Mammary epithelial cell (primary cell): ENCODE results near the gene TRIM42.

ENCODE experiments used
- EZH2 ChIP-seq: IDR thresholded peaks from 2 replicates; pipeline ENCODE4 v1.6.1; 2012; ENCODE audit warnings: low read length, inconsistent platforms, borderline replicate concordance
- TF ChIP-seq, protein P1 (sequence below), 2 donors: IDR thresholded peaks in 1 of 2; conservative IDR thresholded peaks in 1 of 2; 2 replicates each; pipeline ENCODE4 v1.5.1; 2011 to 2012; ENCODE audit warnings: inconsistent platforms in 2 of 2, low read length in 2 of 2, mild to moderate bottlenecking in 2 of 2, control low read depth in 1 of 2, low read depth in 1 of 2; ENCODE audit not compliant: insufficient read depth in 1 of 2; ENCODE audit errors: extremely low read depth in 1 of 2

DNA sequence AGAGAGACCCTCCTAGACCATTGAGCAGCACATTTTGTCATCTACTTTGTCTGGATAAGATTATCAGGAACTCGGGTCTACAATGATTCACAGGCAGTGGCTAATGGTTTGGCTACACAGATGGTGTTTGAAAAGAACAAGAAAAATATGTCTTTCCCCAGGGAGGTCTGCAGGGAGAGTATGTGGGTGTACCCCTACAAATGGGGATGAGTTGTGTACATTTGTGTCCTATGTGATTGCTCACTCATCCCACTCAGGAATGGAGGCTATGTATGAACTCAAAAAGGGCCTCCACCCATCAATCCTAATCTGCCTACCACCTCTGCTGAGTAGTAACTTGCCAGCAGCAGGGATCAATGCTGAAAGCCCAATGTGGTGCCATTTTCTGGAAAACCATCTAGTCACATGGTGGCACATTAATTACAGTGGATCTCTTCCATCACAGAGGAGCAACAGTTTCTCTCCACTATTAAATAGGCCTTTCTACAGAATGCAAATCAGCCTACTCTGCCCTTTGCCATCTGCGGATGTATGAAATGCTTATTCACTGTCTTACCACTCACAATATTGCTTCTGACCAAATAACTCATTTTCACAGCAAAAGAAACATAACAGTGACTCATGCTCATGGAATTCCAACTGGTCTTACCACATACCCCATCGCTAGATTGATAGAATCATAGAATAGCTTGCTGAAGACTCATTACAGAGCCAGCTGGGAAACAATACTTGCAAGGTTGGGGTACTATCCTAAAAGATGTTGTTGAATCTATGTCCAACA is 48.3 kb upstream of the TRIM42 start:
- TF ChIP-seq, protein P1, sequence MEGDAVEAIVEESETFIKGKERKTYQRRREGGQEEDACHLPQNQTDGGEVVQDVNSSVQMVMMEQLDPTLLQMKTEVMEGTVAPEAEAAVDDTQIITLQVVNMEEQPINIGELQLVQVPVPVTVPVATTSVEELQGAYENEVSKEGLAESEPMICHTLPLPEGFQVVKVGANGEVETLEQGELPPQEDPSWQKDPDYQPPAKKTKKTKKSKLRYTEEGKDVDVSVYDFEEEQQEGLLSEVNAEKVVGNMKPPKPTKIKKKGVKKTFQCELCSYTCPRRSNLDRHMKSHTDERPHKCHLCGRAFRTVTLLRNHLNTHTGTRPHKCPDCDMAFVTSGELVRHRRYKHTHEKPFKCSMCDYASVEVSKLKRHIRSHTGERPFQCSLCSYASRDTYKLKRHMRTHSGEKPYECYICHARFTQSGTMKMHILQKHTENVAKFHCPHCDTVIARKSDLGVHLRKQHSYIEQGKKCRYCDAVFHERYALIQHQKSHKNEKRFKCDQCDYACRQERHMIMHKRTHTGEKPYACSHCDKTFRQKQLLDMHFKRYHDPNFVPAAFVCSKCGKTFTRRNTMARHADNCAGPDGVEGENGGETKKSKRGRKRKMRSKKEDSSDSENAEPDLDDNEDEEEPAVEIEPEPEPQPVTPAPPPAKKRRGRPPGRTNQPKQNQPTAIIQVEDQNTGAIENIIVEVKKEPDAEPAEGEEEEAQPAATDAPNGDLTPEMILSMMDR (conservative IDR thresholded peaks at IDR 0.05 in 1 of 2, IDR thresholded peaks at IDR 0.05 in 1 of 2; ENCODE audit: extremely low read depth in 1 of 2, insufficient read depth in 1 of 2, low read depth in 1 of 2, low read length in 2 of 2), result no peak
- no peak for TF ChIP-seq EZH2
